Breast epithelium (tissue), 3 donors: ENCODE measurements around the gene PRR20D.

ENCODE experiments used
- CTCF ChIP-seq, 3 donors: fragments of 450-650 bp; IDR thresholded peaks; one replicate each; pipeline ENCODE4 v1.5.1; 2016 to 2017; ENCODE audit warnings: antibody characterized with exemption in 3 of 3, mild to moderate bottlenecking in 3 of 3, moderate library complexity in 3 of 3
- POLR2AphosphoS5 ChIP-seq, 3 donors: sonication (generic); formaldehyde crosslinking; IDR thresholded peaks; one replicate each; pipeline ENCODE4 v1.6.1; 2017; ENCODE audit warnings: antibody characterized with exemption in 3 of 3

DNA sequence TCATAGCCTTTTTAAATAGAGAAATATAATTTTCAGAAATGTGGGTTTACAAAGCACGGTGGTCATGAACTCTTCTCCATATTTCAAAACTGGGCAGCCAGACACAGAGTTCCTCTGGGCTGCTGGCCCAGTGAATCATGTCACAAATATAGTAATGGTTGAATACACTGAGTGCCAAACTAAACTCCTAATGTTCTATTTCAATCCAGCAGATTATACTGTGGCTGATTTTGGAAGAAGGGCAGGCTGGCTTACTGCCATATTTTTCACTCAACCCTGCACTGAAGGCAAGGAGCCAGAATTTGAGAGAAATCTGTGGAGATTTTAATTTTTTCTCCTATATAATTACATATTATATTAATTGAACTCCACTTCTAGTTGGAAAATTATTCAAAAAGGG is 36.8 kb upstream of the PRR20D start:
- TF ChIP-seq CTCF (IDR thresholded peaks at IDR 0.05) (no peak), POLR2AphosphoS5 (IDR thresholded peaks at IDR 0.05) (no peak)
